CD14-positive monocyte (primary cell): ENCODE results near the gene PCED1B. TPM values are rescaled to one million over a fixed set of nuclear protein-coding genes. Genes with fewer than 3 reads are reported as not detected.
"Not testable (repeated sequence)": the region's sequence is repeated elsewhere in the genome, so short reads cannot be mapped to it uniquely, and the experiment has no call there.

Experiments used
- DNase-seq, 3 donors: peaks; one replicate each; pipeline ENCODE4 v3.0.0-alpha.2; 2011 to 2022
- H2AFZ ChIP-seq: 2 replicates; pipeline ENCODE4 v1.6.0; 2012; ENCODE audit warnings: mild to moderate bottlenecking, low read depth, low read length, inconsistent platforms; ENCODE audit not compliant: insufficient read depth, poor library complexity, severe bottlenecking
- H3K27ac ChIP-seq, 2 donors: 1 replicate in 1 of 2; 2 replicates in 1 of 2; pipeline ENCODE4 v1.5.1; 2012 to 2013; ENCODE audit warnings: low read length in 2 of 2, control low read depth in 1 of 2, inconsistent platforms in 1 of 2, low read depth in 1 of 2, mild to moderate bottlenecking in 1 of 2
- H3K27me3 ChIP-seq, 2 donors: one replicate each; pipeline versions ENCODE4 v1.6.0 to v1.6.1; 2011 to 2013; ENCODE audit warnings: low read length in 2 of 2; ENCODE audit not compliant: control insufficient read depth in 2 of 2, insufficient read depth in 2 of 2
- H3K36me3 ChIP-seq, 2 donors: replicated peaks in 1 of 2; 1 replicate in 1 of 2; 2 replicates in 1 of 2; pipeline versions ENCODE4 v1.5.1 to v1.6.1; 2012 to 2013; ENCODE audit warnings: low read length in 2 of 2, control low read depth in 1 of 2, inconsistent platforms in 1 of 2, mild to moderate bottlenecking in 1 of 2; ENCODE audit not compliant: insufficient read depth in 2 of 2, control insufficient read depth in 1 of 2
- H3K4me1 ChIP-seq, 2 donors: 1 replicate in 1 of 2; 2 replicates in 1 of 2; pipeline versions ENCODE4 v1.5.1 to v1.6.1; 2012 to 2013; ENCODE audit warnings: low read length in 2 of 2, control low read depth in 1 of 2, inconsistent platforms in 1 of 2, mild to moderate bottlenecking in 1 of 2, moderate library complexity in 1 of 2; ENCODE audit not compliant: insufficient read depth in 2 of 2, control insufficient read depth in 1 of 2
- H3K4me2 ChIP-seq: replicated peaks from 2 replicates; pipeline ENCODE3; 2012; ENCODE audit warnings: low read length, moderate library complexity, mild to moderate bottlenecking; ENCODE audit not compliant: poor library complexity, severe bottlenecking; ENCODE audit errors: extremely low read depth
- H3K4me3 ChIP-seq, 3 experiments: fragments of 200-600 bp in 1 of 3; sonication (generic) in 1 of 3; replicated peaks in 1 of 3; 1 replicate in 2 of 3; 2 replicates in 1 of 3; pipeline ENCODE4 v1.5.1; 2011 to 2013; ENCODE audit warnings: low read length in 3 of 3, mild to moderate bottlenecking in 3 of 3, control low read depth in 2 of 3, low read depth in 2 of 3, inconsistent platforms in 1 of 3, moderate library complexity in 1 of 3
- H3K79me2 ChIP-seq: 2 replicates; pipeline ENCODE4 v1.6.0; 2012; ENCODE audit warnings: mild to moderate bottlenecking, control low read depth, inconsistent platforms, low read length, moderate library complexity; ENCODE audit not compliant: insufficient read depth
- H3K9ac ChIP-seq: 2 replicates; pipeline ENCODE4 v1.6.0; 2017; ENCODE audit warnings: low read length, mild to moderate bottlenecking; ENCODE audit not compliant: insufficient read depth, poor library complexity, severe bottlenecking
- H3K9me3 ChIP-seq, 2 donors: replicated peaks in 1 of 2; 1 replicate in 1 of 2; 2 replicates in 1 of 2; pipeline versions ENCODE4 v1.5.1 to v1.6.1; 2012 to 2013; ENCODE audit warnings: low read length in 2 of 2, control low read depth in 1 of 2; ENCODE audit not compliant: control insufficient read depth in 1 of 2, insufficient read depth in 1 of 2
- H4K20me1 ChIP-seq: 2 replicates; pipeline ENCODE4 v1.6.0; 2012; ENCODE audit warnings: mild to moderate bottlenecking, low read length, control low read depth, moderate library complexity; ENCODE audit not compliant: insufficient read depth
- H3K27ac Mint-ChIP-seq, 7 donors: one replicate each; pipeline ENCODE4 v1.8.0; 2020; ENCODE audit warnings: mild to moderate bottlenecking in 7 of 7, mixed read lengths in 7 of 7, moderate library complexity in 6 of 7, inconsistent platforms in 2 of 7
- H3K27me3 Mint-ChIP-seq, 3 donors: one replicate each; pipeline ENCODE4 v1.8.0; 2021 to 2022; ENCODE audit warnings: low read depth in 3 of 3, mild to moderate bottlenecking in 3 of 3, mixed read lengths in 3 of 3, moderate library complexity in 3 of 3, inconsistent platforms in 1 of 3
- H3K36me3 Mint-ChIP-seq, 2 donors: one replicate each; pipeline ENCODE4 v1.8.0; 2020; ENCODE audit warnings: mixed read lengths in 2 of 2, inconsistent platforms in 1 of 2, mild to moderate bottlenecking in 1 of 2
- H3K4me1 Mint-ChIP-seq: one replicate; pipeline ENCODE4 v1.8.0; 2020; ENCODE audit warnings: mild to moderate bottlenecking, mixed read lengths
- H3K4me3 Mint-ChIP-seq, 2 donors: one replicate each; pipeline ENCODE4 v1.8.0; 2020; ENCODE audit warnings: mild to moderate bottlenecking in 2 of 2, mixed read lengths in 2 of 2, moderate library complexity in 1 of 2
- H3K9me3 Mint-ChIP-seq, 7 donors: one replicate each; pipeline ENCODE4 v1.8.0; 2020 to 2022; ENCODE audit warnings: mixed read lengths in 7 of 7, mild to moderate bottlenecking in 6 of 7, moderate library complexity in 6 of 7, inconsistent platforms in 2 of 7
- CTCF ChIP-seq: fragments of 200-600 bp; IDR thresholded peaks from one replicate; pipeline ENCODE4 v1.8.0; 2022; ENCODE audit warnings: antibody characterized with exemption, mild to moderate bottlenecking
- WGBS: methylation state at CpG from one replicate; pipeline ENCODE4 v1.1.5; 2013; ENCODE audit warnings: missing lambda C conversion rate; ENCODE audit not compliant: insufficient coverage; 5-methylcytosine and 5-hydroxymethylcytosine counted together
- intact Hi-C, 2 donors: fragments of 100-400 bp; cut with micrococcal nuclease; formaldehyde crosslinking; loops; one replicate each; pipeline versions ENCODE4 v1.15.0 to v1.15.1; 2023
- polyA plus RNA-seq, 3 donors: library from polyadenylated mRNA; depleted of rRNA in 1 of 3; unstranded in 2 of 3; stranded (reverse) in 1 of 3; fragments of 300-500 nt in 2 of 3; fragments of >200 nt in 1 of 3; fragmentation: Illumina TruSeq in 2 of 3; gene quantifications; 1 replicate in 2 of 3; 2 replicates in 1 of 3; pipeline ENCODE4 v1.2.3, GENCODE V29; 2012 to 2021

PCED1B gene
- polyA plus RNA-seq, 3 donors = 0.10 to 0.65 TPM; not detected in 1

GRCh38 chr12:47112679-47113078 is 33.3 kb downstream of the PCED1B start:
- no peak overlapping the region for H3K4me2 ChIP-seq
- no peak overlapping the region for H3K27ac Mint-ChIP-seq
- H3K9me3 Mint-ChIP-seq = no peaks in the 10 kb centered on the region
- no peak for DNase-seq
- no peak overlapping the region for H2AFZ ChIP-seq
- H3K4me3 Mint-ChIP-seq = no peak overlapping the region
- H3K9ac ChIP-seq = no peak overlapping the region
- no peaks in the 10 kb centered on the region for H3K79me2 ChIP-seq
- no peaks in the 10 kb centered on the region for H3K9me3 ChIP-seq
- H3K27me3 Mint-ChIP-seq = no peaks in the 10 kb centered on the region
- H4K20me1 ChIP-seq = no peaks in the 10 kb centered on the region
- H3K4me1 ChIP-seq = no peaks in the 10 kb centered on the region
- no peak overlapping the region for H3K27ac ChIP-seq
- H3K36me3 ChIP-seq = no peaks in the 10 kb centered on the region
- intact Hi-C loops = no loop called here
- no peak overlapping the region for H3K4me3 ChIP-seq
- H3K27me3 ChIP-seq = no peaks in the 10 kb centered on the region
- peaks cover 0 to 1% of the 10 kb centered on the region in 2 donors for H3K36me3 Mint-ChIP-seq
- no peak for TF ChIP-seq CTCF
- H3K4me1 Mint-ChIP-seq = peaks cover 13% of the 10 kb centered on the region
- 100% methylated on average over 2 of the region's 2 CpGs for WGBS

- H3K4me2 ChIP-seq = no peak overlapping the region
- H3K27me3 Mint-ChIP-seq = no peaks in the 10 kb centered on the region
Observed at GRCh38 chr12:47114481-47114892, 35.1 kb downstream of the PCED1B start.

GRCh38 chr12:47117305-47117704 is 37.9 kb downstream of the PCED1B start:
- H3K4me1 ChIP-seq, intact Hi-C loops, H3K27ac ChIP-seq, H2AFZ ChIP-seq, H3K36me3 ChIP-seq, H4K20me1 ChIP-seq, H3K27me3 Mint-ChIP-seq, H3K4me3 ChIP-seq, H3K9me3 Mint-ChIP-seq, H3K36me3 Mint-ChIP-seq, H3K79me2 ChIP-seq, H3K4me1 Mint-ChIP-seq, H3K27me3 ChIP-seq, H3K4me2 ChIP-seq, H3K9me3 ChIP-seq, H3K27ac Mint-ChIP-seq, H3K9ac ChIP-seq, DNase-seq, H3K4me3 Mint-ChIP-seq: not testable (repeated sequence)
- WGBS = no CpG with 5 or more reads among the region's 3 CpGs

More at GRCh38 chr12:47114481-47114892, 35.1 kb downstream of the PCED1B start:
- Histone ChIP-seq H3K27me3 (no peaks in the 10 kb centered on the region), H3K27ac (no peak overlapping the region), H3K9me3 (no peaks in the 10 kb centered on the region), H3K4me1 (no peaks in the 10 kb centered on the region), H3K36me3 (no peaks in the 10 kb centered on the region), H2AFZ (no peak overlapping the region), H4K20me1 (no peaks in the 10 kb centered on the region), H3K9ac (no peak overlapping the region), H3K4me3 (no peak overlapping the region), H3K79me2 (no peaks in the 10 kb centered on the region)
- 89% methylated on average over 1 of the region's 5 CpGs for WGBS
- peaks cover 0 to 1% of the 10 kb centered on the region in 2 donors for H3K36me3 Mint-ChIP-seq
- H3K4me3 Mint-ChIP-seq = no peak overlapping the region
- no peak for DNase-seq
- TF ChIP-seq CTCF = no peak
- H3K9me3 Mint-ChIP-seq = peaks cover 0 to 2% (median 0%) of the 10 kb centered on the region in 7 donors
- H3K27ac Mint-ChIP-seq = no peak overlapping the region
- intact Hi-C loops = no loop called here
- peaks cover 10% of the 10 kb centered on the region for H3K4me1 Mint-ChIP-seq
